ENCODE measurements around the gene MBD6.

The MBD6 gene

DNA sequence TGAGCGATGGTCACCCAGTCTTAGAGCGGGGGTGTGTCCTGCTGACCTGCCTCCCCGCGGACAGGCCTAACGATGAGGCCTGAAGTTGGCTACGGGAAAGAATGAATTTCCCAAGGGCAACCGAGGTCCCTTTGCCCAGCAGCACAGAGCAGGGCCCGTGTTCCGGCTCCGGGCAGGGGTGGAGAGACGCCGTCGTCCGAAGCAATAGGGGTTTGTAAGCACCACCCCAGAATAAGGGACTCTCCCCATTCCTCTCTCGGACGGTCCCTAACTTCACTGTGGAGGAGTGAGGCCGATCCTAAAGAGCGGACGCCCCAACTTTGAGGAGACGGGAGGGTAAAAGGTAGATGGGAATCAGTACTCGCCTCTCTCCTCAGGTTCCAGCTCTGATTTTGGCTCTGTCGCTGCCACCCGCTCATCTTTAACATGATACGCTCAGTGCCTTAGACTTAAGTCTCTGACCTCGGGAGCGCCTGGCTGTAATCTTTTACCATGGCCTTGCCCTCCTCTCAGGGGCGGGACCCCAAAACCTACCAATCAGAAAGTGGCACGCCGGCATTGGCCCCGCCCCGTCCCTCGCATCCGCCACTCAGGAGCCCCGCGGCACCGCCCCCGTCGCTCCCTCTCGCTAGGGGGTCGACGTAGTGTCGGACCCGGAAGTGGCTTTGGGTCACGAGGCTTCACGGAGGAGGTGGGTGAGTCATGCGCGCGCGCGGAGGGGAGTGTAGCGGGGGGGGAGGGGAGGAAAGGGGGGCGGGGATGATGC, 2.4 kb upstream of the MBD6 start, which contains the start of gene DDIT3:
Gene DDIT3 (minus strand): TSS at position 462 of the 766 bp plus-strand sequence. CDS start 3,108 bp downstream, outside the sequence.
- H3K4me1 ChIP-seq (ENCODE audit: control insufficient read depth in 1 of 2, insufficient read depth in 2 of 2, low read length in 2 of 2) = peaks cover 22 to 31% of the 10 kb centered on the region in 2 experiments
- H3K4me2 ChIP-seq (ENCODE audit: low read length) = peak within 1 kb of the TSS; percentile 89
- H2BK12ac ChIP-seq (ENCODE audit: low read length) = peak within 1 kb of the TSS; percentile 5
- peak within 1 kb of the TSS; percentile 98 for H3K27ac ChIP-seq (ENCODE audit: low read depth, low read length)
- H3K79me1 ChIP-seq (ENCODE audit: low read length) = peaks cover 33% of the 10 kb centered on the region
- peak within 1 kb of the TSS; percentile 80 for H4K91ac ChIP-seq (ENCODE audit: low read depth, low read length)
- H2BK5ac ChIP-seq (ENCODE audit: low read depth, low read length, poor library complexity) = peak within 1 kb of the TSS; percentile 85
- peaks cover 23% of the 10 kb centered on the region for H3K79me2 ChIP-seq (ENCODE audit: control insufficient read depth, insufficient read depth, low read length, poor library complexity)
- H2BK120ac ChIP-seq (ENCODE audit: insufficient read depth, low read length, poor library complexity) = peak within 1 kb of the TSS; percentile 75
- peak within 1 kb of the TSS; percentile 92 for H4K8ac ChIP-seq (ENCODE audit: low read depth, low read length)
- peak within 1 kb of the TSS; percentile 84 for H3K4me3 ChIP-seq (ENCODE audit: low read depth, low read length)
- H3K27me3 ChIP-seq (ENCODE audit: insufficient read depth, low read length) = no peaks in the 10 kb centered on the region
- H3K9ac ChIP-seq (ENCODE audit: low read length) = peak within 1 kb of the TSS; percentile 92
- no peak within 1 kb of the TSS for H3K23ac ChIP-seq (ENCODE audit: low read length)
- H3K36me3 ChIP-seq (ENCODE audit: control insufficient read depth in 1 of 2, insufficient read depth in 2 of 2, low read length in 2 of 2) = peaks cover 25 to 38% of the 10 kb centered on the region in 2 experiments
- H3K18ac ChIP-seq (ENCODE audit: low read length) = peak within 1 kb of the TSS; percentile 81
- peak within 1 kb of the TSS; percentile 76 for H3K4ac ChIP-seq (ENCODE audit: low read depth, low read length)
- H2AK5ac ChIP-seq (ENCODE audit: low read length) = peak within 1 kb of the TSS; percentile 60
- peak within 1 kb of the TSS; percentile 71 for H4K12ac ChIP-seq (ENCODE audit: low read depth, low read length)
- no CpG with 5 or more reads among the region's 52 CpGs for WGBS (ENCODE audit: extremely low coverage, insufficient coverage, insufficient read length)
- H2AFZ ChIP-seq (ENCODE audit: insufficient read depth, low read length, poor library complexity) = peak within 1 kb of the TSS; percentile 63
- no peaks in the 10 kb centered on the region for H3K9me3 ChIP-seq (ENCODE audit: insufficient read depth, low read depth, low read length)
- peak; percentile 99 for DNase-seq
- H3K14ac ChIP-seq (ENCODE audit: low read length) = peak within 1 kb of the TSS; percentile 87

DNA sequence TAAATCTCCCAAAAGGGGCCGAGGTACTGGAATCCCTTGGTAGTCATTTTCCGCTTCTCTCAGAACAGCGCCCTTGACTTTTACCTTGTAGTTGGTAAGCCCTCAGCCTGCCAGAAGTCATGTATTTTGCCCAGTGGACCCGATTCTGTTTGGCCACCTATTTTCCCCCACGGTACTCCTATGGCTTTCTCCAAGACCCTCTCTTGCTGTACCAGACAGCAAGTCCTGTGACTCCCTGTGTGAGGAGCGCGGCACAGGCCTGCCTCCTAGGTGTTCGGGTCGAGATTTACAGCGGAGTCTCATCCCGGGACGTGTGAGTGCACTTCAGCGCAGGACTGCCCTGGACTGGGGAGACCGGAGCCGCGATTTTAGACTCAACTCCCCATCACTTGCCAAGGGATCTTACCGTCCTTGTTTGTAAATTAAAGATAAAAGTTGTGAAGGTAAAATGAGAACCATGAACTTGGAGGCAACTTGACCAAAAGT, 1.1 kb upstream of the MBD6 start:
- peak overlapping the region; percentile 84 for H3K4me2 ChIP-seq (ENCODE audit: low read length)
- H3K36me3 ChIP-seq (ENCODE audit: control insufficient read depth in 1 of 2, insufficient read depth in 2 of 2, low read length in 2 of 2) = peaks cover 31 to 41% of the 10 kb centered on the region in 2 experiments
- no peaks in the 10 kb centered on the region for H3K27me3 ChIP-seq (ENCODE audit: insufficient read depth, low read length)
- no peak overlapping the region for H2AFZ ChIP-seq (ENCODE audit: insufficient read depth, low read length, poor library complexity)
- H2BK5ac ChIP-seq (ENCODE audit: low read depth, low read length, poor library complexity) = peak overlapping the region; percentile 19
- no peak overlapping the region for H3K23ac ChIP-seq (ENCODE audit: low read length)
- peak overlapping the region; percentile 35 for H4K8ac ChIP-seq (ENCODE audit: low read depth, low read length)
- H3K4me3 ChIP-seq (ENCODE audit: low read depth, low read length) = no peak overlapping the region
- no peak overlapping the region for H3K4ac ChIP-seq (ENCODE audit: low read depth, low read length)
- no peak overlapping the region for H3K9ac ChIP-seq (ENCODE audit: low read length)
- peak overlapping the region; percentile 5 for H2BK12ac ChIP-seq (ENCODE audit: low read length)
- H3K27ac ChIP-seq (ENCODE audit: low read depth, low read length) = peak overlapping the region; percentile 98
- H3K18ac ChIP-seq (ENCODE audit: low read length) = no peak overlapping the region
- H4K12ac ChIP-seq (ENCODE audit: low read depth, low read length) = peak overlapping the region; percentile 12
- H3K9me3 ChIP-seq (ENCODE audit: insufficient read depth, low read depth, low read length) = no peaks in the 10 kb centered on the region
- H3K4me1 ChIP-seq (ENCODE audit: control insufficient read depth in 1 of 2, insufficient read depth in 2 of 2, low read length in 2 of 2) = peaks cover 22 to 31% of the 10 kb centered on the region in 2 experiments
- no CpG with 5 or more reads among the region's 17 CpGs for WGBS (ENCODE audit: extremely low coverage, insufficient coverage, insufficient read length)
- peak overlapping the region; percentile 32 for H4K91ac ChIP-seq (ENCODE audit: low read depth, low read length)
- H2AK5ac ChIP-seq (ENCODE audit: low read length) = no peak overlapping the region
- peaks cover 33% of the 10 kb centered on the region for H3K79me1 ChIP-seq (ENCODE audit: low read length)
- DNase-seq = no peak
- peak overlapping the region; percentile 4 for H3K14ac ChIP-seq (ENCODE audit: low read length)
- peak overlapping the region; percentile 39 for H2BK120ac ChIP-seq (ENCODE audit: insufficient read depth, low read length, poor library complexity)
- peaks cover 23% of the 10 kb centered on the region for H3K79me2 ChIP-seq (ENCODE audit: control insufficient read depth, insufficient read depth, low read length, poor library complexity)

DNA sequence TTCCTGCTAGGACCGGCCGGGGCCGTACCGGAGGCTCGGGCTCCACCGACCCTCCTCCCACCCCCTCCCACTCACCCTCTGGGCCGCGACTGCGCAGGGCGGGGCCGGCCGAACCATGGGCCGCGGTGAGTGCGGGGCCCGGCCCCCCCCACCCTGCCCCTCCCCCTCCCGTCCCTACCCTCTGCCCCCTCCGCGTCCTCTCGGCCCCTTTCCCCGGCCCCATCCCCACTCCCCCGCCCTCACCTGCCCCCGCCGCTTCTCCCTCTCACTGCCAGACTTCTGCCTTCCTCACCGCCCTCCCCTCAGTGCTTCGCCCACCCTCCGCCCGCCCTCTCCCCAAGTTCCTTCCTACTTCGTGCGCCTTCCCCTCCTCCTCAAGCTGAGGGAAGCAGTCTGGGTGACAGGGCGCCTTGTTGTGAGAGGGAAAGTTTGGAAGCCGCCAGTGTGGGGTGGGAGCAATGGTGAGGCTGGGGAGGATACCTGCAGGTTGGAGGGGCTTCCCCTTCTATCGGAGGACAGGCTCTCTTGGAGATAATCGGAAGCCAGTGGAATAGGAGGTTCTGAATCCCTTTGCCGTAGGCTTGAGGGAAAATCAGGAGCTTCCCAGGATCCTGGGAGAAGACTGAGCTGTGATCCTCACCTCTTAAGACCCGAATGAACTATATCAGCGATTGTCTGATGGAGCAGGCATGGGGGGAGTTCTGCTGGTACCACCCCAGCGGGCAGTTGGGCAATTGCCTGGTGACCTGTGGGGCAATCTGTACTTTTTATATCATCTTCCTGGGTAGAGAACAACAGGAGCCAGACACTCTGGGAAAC, 472 bp downstream of the MBD6 start:
- Histone ChIP-seq H4K8ac (ENCODE audit: low read depth, low read length) (peak overlapping the region; percentile 80), H2BK5ac (ENCODE audit: low read depth, low read length, poor library complexity) (peak overlapping the region; percentile 85), H3K4me1 (ENCODE audit: control insufficient read depth in 1 of 2, insufficient read depth in 2 of 2, low read length in 2 of 2) (peaks cover 22 to 30% of the 10 kb centered on the region in 2 experiments), H3K4me2 (ENCODE audit: low read length) (peak overlapping the region; percentile 84), H4K12ac (ENCODE audit: low read depth, low read length) (peak overlapping the region; percentile 61), H3K79me1 (ENCODE audit: low read length) (peaks cover 33% of the 10 kb centered on the region), H2AK5ac (ENCODE audit: low read length) (peak overlapping the region; percentile 19), H3K14ac (ENCODE audit: low read length) (peak overlapping the region; percentile 68), H2AFZ (ENCODE audit: insufficient read depth, low read length, poor library complexity) (peak overlapping the region; percentile 69), H3K4ac (ENCODE audit: low read depth, low read length) (peak overlapping the region; percentile 80), H3K18ac (ENCODE audit: low read length) (peak overlapping the region; percentile 67), H3K9ac (ENCODE audit: low read length) (peak overlapping the region; percentile 67), H2BK120ac (ENCODE audit: insufficient read depth, low read length, poor library complexity) (peak overlapping the region; percentile 76), H3K79me2 (ENCODE audit: control insufficient read depth, insufficient read depth, low read length, poor library complexity) (peaks cover 23% of the 10 kb centered on the region), H3K36me3 (ENCODE audit: control insufficient read depth in 1 of 2, insufficient read depth in 2 of 2, low read length in 2 of 2) (peaks cover 36 to 45% of the 10 kb centered on the region in 2 experiments), H3K23ac (ENCODE audit: low read length) (no peak overlapping the region), H3K27me3 (ENCODE audit: insufficient read depth, low read length) (no peaks in the 10 kb centered on the region), H3K4me3 (ENCODE audit: low read depth, low read length) (peak overlapping the region; percentile 85), H3K9me3 (ENCODE audit: insufficient read depth, low read depth, low read length) (no peaks in the 10 kb centered on the region), H4K91ac (ENCODE audit: low read depth, low read length) (peak overlapping the region; percentile 91), H3K27ac (ENCODE audit: low read depth, low read length) (peak overlapping the region; percentile 98), H2BK12ac (ENCODE audit: low read length) (peak overlapping the region; percentile 12)
- WGBS (ENCODE audit: extremely low coverage, insufficient coverage, insufficient read length) = no CpG with 5 or more reads among the region's 38 CpGs
- peak in 1 of 2 donors; percentile 32 for DNase-seq

Measured in trophoblast cell (in vitro differentiated cells and primary cell).